HG02970 (cell line): ENCODE data around the gene DPF3.

ENCODE experiments used
- ATAC-seq: cut with Tn5 transposase; IDR thresholded peaks from one replicate; pipeline ENCODE4 v1.9.1; 2021; ENCODE audit warnings: mild to moderate bottlenecking, moderate library complexity, moderate number of reproducible peaks; ENCODE audit not compliant: unreplicated experiment, low FRiP score

DPF3 gene

GRCh38 chr14:72699443-72699842 lies 194.5 kb downstream of the DPF3 start:
- no peak for ATAC-seq

DNA sequence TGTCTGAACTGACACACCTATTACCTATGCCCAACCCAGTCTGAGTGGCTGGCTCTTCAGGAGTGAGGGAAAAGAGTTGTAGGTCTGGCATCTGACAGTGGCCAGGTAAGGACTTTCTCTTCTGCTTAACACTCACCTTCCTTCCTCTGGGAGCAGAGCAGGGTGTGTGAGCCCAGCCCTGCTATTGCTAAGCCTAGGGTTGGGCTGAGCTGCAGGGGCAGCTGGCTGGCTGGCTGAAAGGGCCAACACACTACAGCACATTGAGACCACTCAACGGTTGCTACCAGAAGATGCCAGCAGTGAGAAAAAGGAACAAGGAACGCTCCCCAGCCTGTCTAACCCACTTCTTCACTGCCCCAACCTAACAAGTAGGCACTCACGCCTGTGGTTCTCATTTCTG lies 201.2 kb downstream of the DPF3 start:
- no peak for ATAC-seq

DNA sequence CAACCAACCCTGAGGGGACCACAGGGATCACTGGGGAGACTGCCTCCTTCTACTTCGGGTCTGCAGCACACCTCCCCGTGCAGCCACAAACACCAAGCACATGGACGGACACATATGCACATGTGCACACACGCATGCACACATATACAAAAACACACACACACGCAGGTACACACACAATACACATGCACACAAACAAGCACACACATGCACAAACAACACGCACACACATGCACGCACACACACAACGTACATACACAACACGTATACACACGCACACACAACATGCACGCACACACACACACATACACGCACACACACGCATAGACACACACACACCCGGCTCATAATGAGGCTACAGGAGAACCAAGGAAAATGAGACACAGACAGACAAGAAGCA lies 203.6 kb downstream of the DPF3 start:
- no peak for ATAC-seq

GRCh38 chr14:72688990-72689671 lies 204.8 kb downstream of the DPF3 start:
- no peak for ATAC-seq

GRCh38 chr14:72686832-72687231 lies 207.1 kb downstream of the DPF3 start:
- ATAC-seq = no peak

- ATAC-seq = no peak
Measured at GRCh38 chr14:72686101-72686500, 207.8 kb downstream of the DPF3 start.

DNA sequence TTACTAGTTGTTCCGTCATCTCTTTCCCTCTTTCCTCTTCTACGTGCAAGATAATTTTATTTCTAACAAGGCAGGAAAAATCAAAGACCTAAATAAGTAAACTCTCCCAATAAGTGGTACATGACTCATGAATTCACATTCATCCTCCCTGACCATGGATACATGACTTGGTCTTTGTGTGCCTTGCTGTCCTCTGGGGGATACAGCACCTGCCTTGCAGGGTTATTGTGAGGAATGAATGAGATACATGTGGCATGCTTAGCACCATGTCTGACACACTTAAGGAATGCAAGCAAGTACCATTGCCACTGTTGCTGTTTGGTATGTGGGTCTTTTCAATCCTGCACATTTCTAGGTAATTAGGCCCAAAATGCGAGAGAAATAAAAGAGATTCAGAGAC lies 208.4 kb downstream of the DPF3 start:
- no peak for ATAC-seq

DNA sequence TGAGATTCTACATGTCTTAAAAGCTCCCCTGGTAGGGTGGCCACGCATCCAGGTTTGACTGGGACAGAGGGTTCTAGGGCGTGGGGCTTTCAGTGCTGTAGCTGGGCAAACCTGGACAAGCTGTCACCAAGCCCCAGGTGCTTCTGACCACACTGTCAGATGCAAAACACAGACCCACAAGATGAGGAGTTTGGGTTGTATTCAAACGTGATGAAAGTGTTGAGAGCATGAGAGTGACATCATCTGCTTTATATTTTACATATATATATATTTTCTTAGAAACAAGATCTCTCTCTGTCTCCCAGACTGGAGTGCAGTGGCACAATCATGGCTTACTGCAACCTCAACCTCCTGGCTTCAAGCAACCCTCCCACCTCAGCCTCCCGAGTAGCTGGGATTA lies 210.1 kb downstream of the DPF3 start:
- ATAC-seq = no peak

GRCh38 chr14:72682188-72682587 lies 211.7 kb downstream of the DPF3 start:
- ATAC-seq = no peak

GRCh38 chr14:72680853-72681640 lies 212.9 kb downstream of the DPF3 start:
- no peak for ATAC-seq

DNA sequence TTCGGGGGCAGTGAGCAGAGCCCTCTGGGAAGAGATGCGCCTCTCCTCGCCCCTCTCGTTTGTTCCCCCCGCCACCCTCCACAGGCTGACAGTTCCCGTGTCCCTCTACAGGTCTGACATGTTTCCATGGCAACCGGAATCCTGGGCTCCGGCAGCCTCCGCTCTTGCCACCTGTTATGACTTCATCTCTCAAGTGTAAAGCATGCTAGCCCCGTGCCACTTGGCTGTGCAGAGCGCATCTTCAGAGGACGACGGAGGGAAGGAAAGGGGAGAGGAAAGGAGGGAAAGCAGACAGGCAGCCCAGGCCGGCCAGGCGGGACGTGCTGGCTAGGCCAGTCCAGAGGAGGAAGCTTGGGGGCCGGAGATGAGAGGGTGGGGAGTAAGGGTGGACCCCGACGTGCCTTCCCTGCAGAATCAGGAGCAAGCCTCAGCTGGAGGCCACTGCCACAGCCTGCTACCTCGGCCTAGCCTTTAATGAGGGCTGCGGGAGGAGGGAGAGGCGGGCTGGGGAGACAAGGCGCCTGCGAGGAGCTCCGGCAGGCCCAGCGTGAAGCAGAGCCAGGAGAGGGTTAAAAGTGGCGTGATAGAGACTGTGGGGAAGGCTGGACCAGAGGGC lies 214.3 kb downstream of the DPF3 start:
- no peak for ATAC-seq

GRCh38 chr14:72679141-72679535 lies 214.8 kb downstream of the DPF3 start:
- no peak for ATAC-seq

- no peak for ATAC-seq
Measured at GRCh38 chr14:72678356-72678755, 215.5 kb downstream of the DPF3 start.

GRCh38 chr14:72677664-72678063 lies 216.2 kb downstream of the DPF3 start:
- no peak for ATAC-seq

GRCh38 chr14:72675126-72675525 lies 218.8 kb downstream of the DPF3 start:
- ATAC-seq = no peak

- ATAC-seq = no peak
Measured at GRCh38 chr14:72673179-72673578, 220.7 kb downstream of the DPF3 start.

DNA sequence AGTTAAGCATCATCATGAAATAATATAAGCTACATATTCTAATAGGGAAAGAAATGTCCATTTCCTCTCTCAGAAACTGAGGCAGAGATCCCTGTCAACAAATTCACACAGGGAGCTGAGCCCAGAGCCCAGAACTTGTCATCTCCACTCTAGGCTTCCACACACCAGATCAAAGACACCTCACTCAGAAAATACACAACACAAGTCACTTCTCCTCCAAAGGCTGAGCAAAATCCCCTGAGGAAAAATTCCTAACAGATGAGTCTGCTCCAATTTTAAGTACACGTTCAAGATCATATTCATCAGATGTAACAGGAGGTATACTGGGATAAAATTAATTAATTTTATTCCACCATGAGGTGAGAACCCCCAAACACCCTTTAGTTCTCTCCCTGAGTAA lies 227.3 kb downstream of the DPF3 start:
- no peak for ATAC-seq

DNA sequence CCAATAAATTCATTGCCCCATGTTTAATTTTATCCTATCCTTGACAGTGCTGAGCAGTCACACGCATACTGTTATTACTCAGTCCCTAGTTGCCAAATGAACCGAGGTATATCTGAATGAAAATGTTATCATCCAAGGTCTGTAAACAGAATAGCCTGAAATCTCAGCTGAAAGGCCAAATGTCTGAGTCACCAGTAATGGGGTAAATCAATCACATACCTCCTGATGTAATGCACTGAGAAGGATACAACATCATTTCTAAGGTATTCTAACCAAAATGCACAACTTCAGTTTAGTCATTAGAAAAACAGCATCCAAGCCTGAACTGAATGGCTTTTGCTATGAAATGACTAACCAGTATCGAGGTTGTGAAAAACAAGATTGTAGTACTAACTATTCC lies 228.6 kb downstream of the DPF3 start:
- ATAC-seq = no peak

GRCh38 chr14:72664651-72665050 lies 229.2 kb downstream of the DPF3 start:
- ATAC-seq = no peak

- no peak for ATAC-seq
Measured at GRCh38 chr14:72663956-72664650, 229.8 kb downstream of the DPF3 start.

GRCh38 chr14:72663076-72663487 lies 230.8 kb downstream of the DPF3 start:
- no peak for ATAC-seq
